SK-N-SH (cell line): ENCODE results near the gene EIF3A. TPM values are rescaled to one million over a fixed set of nuclear protein-coding genes. Genes with fewer than 3 reads are reported as not detected.

Experiments used
- CTCF ChIA-PET: fragments of 300-600, 350-600 bp; formaldehyde crosslinking; extraction: SDS; loops from one replicate; lab custom pipeline; 2021; lab: Yijun Ruan, JAX
- POLR2A ChIA-PET: fragments of 350-600 bp; sonication (Branson Sonifier 250); formaldehyde crosslinking; extraction: SDS; loops from one replicate; lab custom pipeline; 2020; ENCODE audit warnings: antibody characterized with exemption, inconsistent platforms; lab: Yijun Ruan, JAX
- DNase-seq: peaks from one replicate; pipeline ENCODE4 v3.0.0; 2012
- H2AFZ ChIP-seq: fragments of 200-600 bp; sonication (generic); 2 replicates; pipeline ENCODE4 v1.8.1; 2016; ENCODE audit warnings: antibody characterized with exemption, mild to moderate bottlenecking, low read depth
- H3F3A ChIP-seq: fragments of 200-600 bp; sonication (generic); replicated peaks from 2 replicates; pipeline ENCODE3; 2016; ENCODE audit warnings: antibody characterized with exemption, mild to moderate bottlenecking; ENCODE audit not compliant: insufficient read depth
- H3K27ac ChIP-seq, 2 experiments: fragments of 200-500 bp in 1 of 2; fragments of 200-600 bp in 1 of 2; sonication (Bioruptor generic) in 1 of 2; sonication (generic), shearing (Covaris generic) in 1 of 2; 2 replicates each; pipeline versions ENCODE4 v1.5.1 to v1.6.1; 2014 to 2016; ENCODE audit warnings: low read depth in 2 of 2, inconsistent platforms in 1 of 2, low read length in 1 of 2, mild to moderate bottlenecking in 1 of 2, mixed read lengths in 1 of 2
- H3K27me3 ChIP-seq: fragments of 200-600 bp; sonication (generic), shearing (Covaris generic); 2 replicates; pipeline ENCODE4 v1.6.1; 2016; ENCODE audit warnings: mixed run types; ENCODE audit not compliant: insufficient read depth
- H3K36me3 ChIP-seq, 2 experiments: fragments of 200-500 bp in 1 of 2; fragments of 200-600 bp in 1 of 2; sonication (Bioruptor generic) in 1 of 2; sonication (generic) in 1 of 2; replicated peaks in 1 of 2; 2 replicates each; pipeline versions ENCODE3 to v1.5.1; 2014 to 2016; ENCODE audit warnings: low read length in 1 of 2, mild to moderate bottlenecking in 1 of 2; ENCODE audit not compliant: insufficient read depth in 2 of 2, control insufficient read depth in 1 of 2
- H3K4me1 ChIP-seq, 2 experiments: fragments of 200-500 bp in 1 of 2; fragments of 200-600 bp in 1 of 2; sonication (Bioruptor generic) in 1 of 2; sonication (generic), shearing (Covaris generic) in 1 of 2; 2 replicates each; pipeline versions ENCODE4 v1.5.1 to v1.6.1; 2014 to 2016; ENCODE audit warnings: low read depth in 1 of 2, low read length in 1 of 2, mixed run types in 1 of 2; ENCODE audit not compliant: insufficient read depth in 2 of 2, control insufficient read depth in 1 of 2
- H3K4me2 ChIP-seq: fragments of 200-600 bp; sonication (generic), shearing (Covaris generic); 2 replicates; pipeline ENCODE4 v1.6.1; 2017; ENCODE audit warnings: mixed run types
- H3K4me3 ChIP-seq, 2 experiments: fragments of 200-500 bp in 1 of 2; fragments of 200-600 bp in 1 of 2; sonication (Bioruptor generic) in 1 of 2; sonication (generic), shearing (Covaris generic) in 1 of 2; 2 replicates each; pipeline versions ENCODE4 v1.5.1 to v1.8.1; 2014 to 2016; ENCODE audit warnings: low read depth in 2 of 2, inconsistent platforms in 1 of 2, low read length in 1 of 2, mild to moderate bottlenecking in 1 of 2, mixed read lengths in 1 of 2, moderate library complexity in 1 of 2
- H3K79me2 ChIP-seq: fragments of 200-600 bp; sonication (generic); 2 replicates; pipeline ENCODE4 v1.8.1; 2017; ENCODE audit warnings: mild to moderate bottlenecking; ENCODE audit not compliant: insufficient read depth
- H3K9ac ChIP-seq: fragments of 200-600 bp; sonication (generic); 2 replicates; pipeline ENCODE4 v1.6.1; 2017; ENCODE audit warnings: mixed run types
- H3K9me2 ChIP-seq: fragments of 200-600 bp; sonication (generic); 2 replicates; pipeline ENCODE4 v1.6.1; 2017; ENCODE audit warnings: mixed run types
- H3K9me3 ChIP-seq: fragments of 200-600 bp; sonication (generic); 2 replicates; pipeline ENCODE4 v1.6.1; 2017; ENCODE audit warnings: mixed run types, mild to moderate bottlenecking, moderate library complexity
- H4K20me1 ChIP-seq: fragments of 200-600 bp; sonication (generic); 2 replicates; pipeline ENCODE4 v1.6.1; 2017; ENCODE audit warnings: mild to moderate bottlenecking, mixed run types; ENCODE audit not compliant: insufficient read depth
- CHD2 ChIP-seq: fragments of 150-350 bp; IDR thresholded peaks from 2 replicates; pipeline ENCODE4 v1.6.1; 2018; ENCODE audit warnings: low read length; ENCODE audit not compliant: partially characterized antibody
- EZH2phosphoT487 ChIP-seq: fragments of 200-600 bp; sonication (generic); IDR thresholded peaks from 2 replicates; pipeline ENCODE4 v1.6.1; 2017; ENCODE audit warnings: low read depth, mixed run types, mild to moderate bottlenecking, antibody characterized with exemption, moderate library complexity, borderline replicate concordance
- FOXJ3 ChIP-seq: sonication (generic); formaldehyde crosslinking; IDR thresholded peaks from 2 replicates; pipeline ENCODE4 v1.5.1; 2020; ENCODE audit warnings: mild to moderate bottlenecking, missing genetic modification reagents
- GATA2 ChIP-seq: sonication (generic); formaldehyde crosslinking; IDR thresholded peaks from 2 replicates; pipeline ENCODE4 v1.5.0; 2020; ENCODE audit warnings: mild to moderate bottlenecking, missing genetic modification reagents
- JUND ChIP-seq: IDR thresholded peaks from 2 replicates; pipeline ENCODE4 v1.4.0; 2012
- MEF2A ChIP-seq: IDR thresholded peaks from 2 replicates; pipeline ENCODE4 v1.4.0; 2012; ENCODE audit warnings: low read depth, borderline replicate concordance
- NFIC ChIP-seq: IDR thresholded peaks from 2 replicates; pipeline ENCODE4 v1.4.0; 2012; ENCODE audit warnings: borderline replicate concordance
- POLR2AphosphoS5 ChIP-seq: IDR thresholded peaks from 2 replicates; pipeline ENCODE4 v1.6.1; 2012; ENCODE audit warnings: low read depth, low read length
- RAD21 ChIP-seq: IDR thresholded peaks from 2 replicates; pipeline ENCODE4 v1.6.1; 2012; ENCODE audit warnings: mild to moderate bottlenecking, low read length
- RCOR1 ChIP-seq: fragments of 150-350 bp; IDR thresholded peaks from 2 replicates; pipeline ENCODE4 v1.6.1; 2017; ENCODE audit warnings: antibody characterized with exemption, low read length
- SIN3A ChIP-seq: IDR thresholded peaks from 2 replicates; pipeline ENCODE4 v1.6.1; 2012; ENCODE audit warnings: low read depth, mild to moderate bottlenecking, low read length, moderate library complexity, borderline replicate concordance
- SMC3 ChIP-seq: IDR thresholded peaks from 2 replicates; pipeline ENCODE4 v1.6.1; 2012; ENCODE audit warnings: low read depth, low read length, improper control_type of control experiment
- TCF12 ChIP-seq: IDR thresholded peaks from 2 replicates; pipeline ENCODE4 v1.4.0; 2012
- TEAD4 ChIP-seq: IDR thresholded peaks from 2 replicates; pipeline ENCODE4 v1.4.0; 2012; ENCODE audit warnings: mild to moderate bottlenecking, borderline replicate concordance; ENCODE audit not compliant: insufficient read depth
- YY1 ChIP-seq: IDR thresholded peaks from 2 replicates; pipeline ENCODE4 v1.4.0; 2012; ENCODE audit warnings: low read depth, mild to moderate bottlenecking
- WGBS: methylation state at CpG from one replicate; pipeline ENCODE4 v1.1.6; 2017; ENCODE audit warnings: low lambda C conversion rate; 5-methylcytosine and 5-hydroxymethylcytosine counted together
- polyA plus RNA-seq, 3 experiments: library from polyadenylated mRNA; depleted of rRNA; stranded (reverse); fragments of >200 nt; gene quantifications; 2 replicates each; pipeline ENCODE4 v1.2.3, GENCODE V29; 2012
- TF ChIP-seq, protein P1 (sequence below): IDR thresholded peaks from 2 replicates; pipeline ENCODE4 v1.4.0; 2012; ENCODE audit warnings: low read depth, borderline replicate concordance
- TF ChIP-seq, protein P2 (sequence below): fragments of 200-600 bp; sonication (generic); IDR thresholded peaks from 2 replicates; pipeline ENCODE4 v1.6.1; 2017; ENCODE audit warnings: antibody characterized with exemption, mild to moderate bottlenecking, moderate library complexity
- TF ChIP-seq, protein P3 (sequence below): IDR thresholded peaks from 2 replicates; pipeline ENCODE4 v1.4.0; 2012; ENCODE audit warnings: low read depth
- TF ChIP-seq, protein P4 (sequence below): IDR thresholded peaks from 2 replicates; pipeline ENCODE4; 2012

The EIF3A gene
- polyA plus RNA-seq, 1 of the 3 experiments (the other 2 are of a cell fraction): 25.8 TPM

DNA sequence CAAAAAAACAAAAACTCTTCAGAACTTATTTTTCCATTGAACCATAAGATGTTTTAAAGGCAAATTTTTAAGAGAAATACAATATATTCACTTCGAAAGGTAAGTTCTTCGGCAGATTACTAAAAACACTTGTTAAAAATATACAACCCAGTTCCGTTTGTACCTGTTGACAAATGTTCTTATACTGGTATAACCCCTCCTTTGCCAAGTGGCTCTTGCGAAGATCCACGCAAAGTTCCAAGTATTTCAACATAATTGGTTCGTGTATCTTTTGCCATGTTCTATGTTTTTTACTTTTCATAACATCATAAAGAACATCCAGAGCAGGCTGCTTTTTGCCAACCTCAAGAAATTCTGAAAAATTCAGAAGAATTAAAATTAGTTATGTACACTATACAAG, 7.0 kb downstream of the EIF3A start:
- POLR2A ChIA-PET: no interaction called here
- no peak for DNase-seq

More for the DNA sequence above, 7.0 kb downstream of the EIF3A start:
- Histone ChIP-seq H3K9me3 (no peaks in the 10 kb centered on the region), H3K36me3 (peaks cover 42 to 67% of the 10 kb centered on the region in 2 experiments), H3K4me3 (no peak overlapping the region), H3K27ac (no peak overlapping the region), H3K4me1 (peaks cover 3 to 16% of the 10 kb centered on the region in 2 experiments; a peak in 3 of 4 replicates), H3K9me2 (no peaks in the 10 kb centered on the region), H3K27me3 (no peaks in the 10 kb centered on the region), H2AFZ (no peak overlapping the region), H3K9ac (no peak overlapping the region), H3K4me2 (no peak overlapping the region), H3F3A (peaks cover 16% of the 10 kb centered on the region), H3K79me2 (peaks cover 100% of the 10 kb centered on the region), H4K20me1 (peaks cover 90% of the 10 kb centered on the region)
- 96% methylated on average over 6 of the region's 6 CpGs for WGBS
- CTCF ChIA-PET: interaction anchor here (0.9 kb wide), 1 partner anchor 26 kb away, joined by 3 read pairs; no protein-coding TSS in a partner anchor
- TF ChIP-seq CHD2: no peak
- no peak for TF ChIP-seq JUND
- no peak for TF ChIP-seq EZH2phosphoT487
- TF ChIP-seq, protein P1, sequence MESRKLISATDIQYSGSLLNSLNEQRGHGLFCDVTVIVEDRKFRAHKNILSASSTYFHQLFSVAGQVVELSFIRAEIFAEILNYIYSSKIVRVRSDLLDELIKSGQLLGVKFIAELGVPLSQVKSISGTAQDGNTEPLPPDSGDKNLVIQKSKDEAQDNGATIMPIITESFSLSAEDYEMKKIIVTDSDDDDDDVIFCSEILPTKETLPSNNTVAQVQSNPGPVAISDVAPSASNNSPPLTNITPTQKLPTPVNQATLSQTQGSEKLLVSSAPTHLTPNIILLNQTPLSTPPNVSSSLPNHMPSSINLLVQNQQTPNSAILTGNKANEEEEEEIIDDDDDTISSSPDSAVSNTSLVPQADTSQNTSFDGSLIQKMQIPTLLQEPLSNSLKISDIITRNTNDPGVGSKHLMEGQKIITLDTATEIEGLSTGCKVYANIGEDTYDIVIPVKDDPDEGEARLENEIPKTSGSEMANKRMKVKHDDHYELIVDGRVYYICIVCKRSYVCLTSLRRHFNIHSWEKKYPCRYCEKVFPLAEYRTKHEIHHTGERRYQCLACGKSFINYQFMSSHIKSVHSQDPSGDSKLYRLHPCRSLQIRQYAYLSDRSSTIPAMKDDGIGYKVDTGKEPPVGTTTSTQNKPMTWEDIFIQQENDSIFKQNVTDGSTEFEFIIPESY: no peak
- TF ChIP-seq, protein P2, sequence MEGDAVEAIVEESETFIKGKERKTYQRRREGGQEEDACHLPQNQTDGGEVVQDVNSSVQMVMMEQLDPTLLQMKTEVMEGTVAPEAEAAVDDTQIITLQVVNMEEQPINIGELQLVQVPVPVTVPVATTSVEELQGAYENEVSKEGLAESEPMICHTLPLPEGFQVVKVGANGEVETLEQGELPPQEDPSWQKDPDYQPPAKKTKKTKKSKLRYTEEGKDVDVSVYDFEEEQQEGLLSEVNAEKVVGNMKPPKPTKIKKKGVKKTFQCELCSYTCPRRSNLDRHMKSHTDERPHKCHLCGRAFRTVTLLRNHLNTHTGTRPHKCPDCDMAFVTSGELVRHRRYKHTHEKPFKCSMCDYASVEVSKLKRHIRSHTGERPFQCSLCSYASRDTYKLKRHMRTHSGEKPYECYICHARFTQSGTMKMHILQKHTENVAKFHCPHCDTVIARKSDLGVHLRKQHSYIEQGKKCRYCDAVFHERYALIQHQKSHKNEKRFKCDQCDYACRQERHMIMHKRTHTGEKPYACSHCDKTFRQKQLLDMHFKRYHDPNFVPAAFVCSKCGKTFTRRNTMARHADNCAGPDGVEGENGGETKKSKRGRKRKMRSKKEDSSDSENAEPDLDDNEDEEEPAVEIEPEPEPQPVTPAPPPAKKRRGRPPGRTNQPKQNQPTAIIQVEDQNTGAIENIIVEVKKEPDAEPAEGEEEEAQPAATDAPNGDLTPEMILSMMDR: no peak
- no peak for TF ChIP-seq TCF12
- TF ChIP-seq, protein P3, sequence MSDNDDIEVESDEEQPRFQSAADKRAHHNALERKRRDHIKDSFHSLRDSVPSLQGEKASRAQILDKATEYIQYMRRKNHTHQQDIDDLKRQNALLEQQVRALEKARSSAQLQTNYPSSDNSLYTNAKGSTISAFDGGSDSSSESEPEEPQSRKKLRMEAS: no peak
- no peak for TF ChIP-seq RCOR1
- no peak for TF ChIP-seq TEAD4
- TF ChIP-seq SIN3A: no peak
- TF ChIP-seq, protein P4, sequence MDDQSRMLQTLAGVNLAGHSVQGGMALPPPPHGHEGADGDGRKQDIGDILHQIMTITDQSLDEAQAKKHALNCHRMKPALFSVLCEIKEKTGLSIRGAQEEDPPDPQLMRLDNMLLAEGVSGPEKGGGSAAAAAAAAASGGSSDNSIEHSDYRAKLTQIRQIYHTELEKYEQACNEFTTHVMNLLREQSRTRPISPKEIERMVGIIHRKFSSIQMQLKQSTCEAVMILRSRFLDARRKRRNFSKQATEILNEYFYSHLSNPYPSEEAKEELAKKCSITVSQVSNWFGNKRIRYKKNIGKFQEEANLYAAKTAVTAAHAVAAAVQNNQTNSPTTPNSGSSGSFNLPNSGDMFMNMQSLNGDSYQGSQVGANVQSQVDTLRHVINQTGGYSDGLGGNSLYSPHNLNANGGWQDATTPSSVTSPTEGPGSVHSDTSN: no peak
- TF ChIP-seq MEF2A: no peak
- no peak for TF ChIP-seq SMC3
- no peak for TF ChIP-seq YY1
- TF ChIP-seq NFIC: no peak
- TF ChIP-seq RAD21: no peak
- TF ChIP-seq GATA2: no peak
- TF ChIP-seq FOXJ3 (CRISPR knock-in tag): no peak
- no peak for TF ChIP-seq POLR2AphosphoS5
